Smooth muscle cell of the brain vasculature (primary cell): Measurements from ENCODE around the gene PRUNE1.

ENCODE experiments used
- DNase-seq: peaks from one replicate; pipeline ENCODE4 v3.0.0-alpha.2; 2012; ENCODE audit warnings: low read depth, low spot score

The PRUNE1 gene

GRCh38 chr1:151005729-151006319, 2.4 kb upstream of the PRUNE1 start:
- DNase-seq, result no peak

- DNase-seq, result peak; percentile 62
Observed at GRCh38 chr1:151006327-151007052, 1.8 kb upstream of the PRUNE1 start, which contains the start of gene MINDY1. TSS of gene MINDY1 (minus strand) at chr1:151006902. CDS start at chr1:151002617, 4,285 bp downstream.

GRCh38 chr1:151007853-151008243, 401 bp upstream of the PRUNE1 start:
- DNase-seq, result no peak

- DNase-seq, result no peak
Observed at GRCh38 chr1:151009206-151009587, 948 bp downstream of the PRUNE1 start.

GRCh38 chr1:151009674-151010345, 1.6 kb downstream of the PRUNE1 start:
- no peak for DNase-seq

GRCh38 chr1:151010346-151010726, 2.1 kb downstream of the PRUNE1 start:
- DNase-seq, result no peak

- DNase-seq, result no peak
Observed at GRCh38 chr1:151011154-151011850, 3.1 kb downstream of the PRUNE1 start.

- no peak for DNase-seq
Observed at GRCh38 chr1:151012684-151013471, 4.6 kb downstream of the PRUNE1 start.

GRCh38 chr1:151013518-151013917, 5.3 kb downstream of the PRUNE1 start:
- no peak for DNase-seq

GRCh38 chr1:151024540-151025146, 16.4 kb downstream of the PRUNE1 start:
- no peak for DNase-seq

GRCh38 chr1:151026460-151026859, 18.2 kb downstream of the PRUNE1 start:
- no peak for DNase-seq

GRCh38 chr1:151032164-151032563, 23.9 kb downstream of the PRUNE1 start:
- DNase-seq, result no peak

- no peak for DNase-seq
Observed at GRCh38 chr1:151035167-151035566, 26.9 kb downstream of the PRUNE1 start.

- DNase-seq, result no peak
Observed at GRCh38 chr1:151036356-151036755, 28.1 kb downstream of the PRUNE1 start, which contains the start of gene BNIPL. TSS of gene BNIPL (plus strand) at chr1:151036586. CDS start at chr1:151036726, 140 bp downstream.

GRCh38 chr1:151037032-151037431, 28.8 kb downstream of the PRUNE1 start:
- DNase-seq, result no peak

- no peak for DNase-seq
Observed at GRCh38 chr1:151039521-151039920, 31.3 kb downstream of the PRUNE1 start.

- DNase-seq, result no peak
Observed at GRCh38 chr1:151043163-151043562, 34.9 kb downstream of the PRUNE1 start.

- DNase-seq, result no peak
Observed at GRCh38 chr1:151047591-151047924, 39.3 kb downstream of the PRUNE1 start, which contains the start of gene C1orf56. TSS of gene C1orf56 (plus strand) at chr1:151047751. CDS start at chr1:151047848, 97 bp downstream.

GRCh38 chr1:151047925-151048644, 39.8 kb downstream of the PRUNE1 start:
- no peak for DNase-seq

- DNase-seq, result no peak
Observed at GRCh38 chr1:151048645-151049032, 40.4 kb downstream of the PRUNE1 start.
